ENCODE measurements around the gene MAP4K2.

The MAP4K2 gene

DNA sequence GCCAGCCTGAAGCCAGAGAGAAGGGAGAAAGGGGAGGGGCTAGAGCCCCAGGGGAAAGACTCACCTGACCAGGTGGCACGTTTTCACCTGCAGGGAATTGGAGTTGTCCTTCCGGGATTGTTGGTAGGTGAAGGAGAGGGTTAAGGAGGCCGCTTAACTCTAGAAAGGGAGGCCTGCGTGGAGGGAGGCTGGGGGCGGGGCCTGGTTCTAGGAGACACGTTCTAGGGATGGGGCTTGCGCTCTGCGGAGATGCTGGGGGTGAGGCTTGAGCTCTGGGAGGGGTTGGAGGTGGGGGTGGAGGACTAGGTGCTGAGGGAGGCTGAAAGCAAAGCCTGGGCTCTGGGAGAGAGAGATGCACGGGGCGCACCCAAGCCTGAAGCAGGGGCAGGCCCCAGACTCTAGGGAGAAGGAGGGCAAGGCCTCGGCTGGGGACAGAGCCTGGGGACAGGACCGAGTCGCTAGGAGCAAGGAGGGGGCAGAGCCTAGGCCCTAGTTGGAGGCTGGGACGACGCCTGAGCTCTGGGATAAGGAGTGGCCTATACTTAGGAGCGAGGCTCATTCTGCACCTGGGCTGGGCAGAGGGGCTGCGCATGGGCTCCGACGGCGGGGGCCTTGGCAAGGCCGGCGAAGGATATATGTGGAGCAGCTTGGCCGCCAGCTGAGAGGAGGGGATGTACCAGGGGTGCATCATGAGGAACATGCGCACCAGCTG lies 61.5 kb downstream of the MAP4K2 start:
- peak overlapping the region; percentile 70 for H3K4me3 ChIP-seq (ENCODE audit: insufficient read depth, low read depth, low read length, poor library complexity, severe bottlenecking)
- peaks cover 25% of the 10 kb centered on the region for H3K4me1 ChIP-seq (ENCODE audit: control insufficient read depth, insufficient read depth, low read length, poor library complexity, severe bottlenecking)
- H3K9me3 ChIP-seq (ENCODE audit: control insufficient read depth, low read length) = no peaks in the 10 kb centered on the region
- DNase-seq = no peak
- no peaks in the 10 kb centered on the region for H3K27me3 ChIP-seq (replicated peaks; ENCODE audit: control insufficient read depth, insufficient read depth, low read length, poor library complexity, severe bottlenecking)
- H3K27ac ChIP-seq (ENCODE audit: insufficient read depth, low read length, poor library complexity, severe bottlenecking) = peak overlapping the region; percentile 98
- peaks cover 48% of the 10 kb centered on the region for H3K36me3 ChIP-seq (ENCODE audit: control insufficient read depth, insufficient read depth, low read length)

DNA sequence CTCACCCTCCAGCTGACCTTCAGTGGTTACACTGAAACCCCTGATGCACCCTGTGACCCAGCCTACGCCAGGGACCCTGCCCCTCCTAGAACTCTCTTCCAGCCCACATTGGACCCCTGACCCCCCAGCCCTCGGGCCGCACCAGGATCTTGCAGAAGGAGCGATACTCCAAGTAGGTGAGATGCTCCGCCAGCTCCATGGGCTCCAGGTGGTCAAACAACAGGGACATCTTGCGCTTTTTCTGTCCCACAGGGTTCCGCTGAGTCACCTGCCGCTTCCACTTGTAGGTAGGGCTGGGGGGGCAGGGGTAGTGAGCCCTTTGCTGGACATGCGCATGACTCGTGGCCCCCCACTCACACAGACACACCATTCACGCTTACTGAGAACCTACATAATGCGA lies 63.1 kb downstream of the MAP4K2 start:
- Histone ChIP-seq H3K4me1 (ENCODE audit: control insufficient read depth, insufficient read depth, low read length, poor library complexity, severe bottlenecking) (peaks cover 12% of the 10 kb centered on the region), H3K27ac (ENCODE audit: insufficient read depth, low read length, poor library complexity, severe bottlenecking) (no peak overlapping the region), H3K27me3 (replicated peaks; ENCODE audit: control insufficient read depth, insufficient read depth, low read length, poor library complexity, severe bottlenecking) (no peaks in the 10 kb centered on the region), H3K36me3 (ENCODE audit: control insufficient read depth, insufficient read depth, low read length) (peaks cover 65% of the 10 kb centered on the region), H3K9me3 (ENCODE audit: control insufficient read depth, low read length) (no peaks in the 10 kb centered on the region), H3K4me3 (ENCODE audit: insufficient read depth, low read depth, low read length, poor library complexity, severe bottlenecking) (no peak overlapping the region)
- DNase-seq = no peak

DNA sequence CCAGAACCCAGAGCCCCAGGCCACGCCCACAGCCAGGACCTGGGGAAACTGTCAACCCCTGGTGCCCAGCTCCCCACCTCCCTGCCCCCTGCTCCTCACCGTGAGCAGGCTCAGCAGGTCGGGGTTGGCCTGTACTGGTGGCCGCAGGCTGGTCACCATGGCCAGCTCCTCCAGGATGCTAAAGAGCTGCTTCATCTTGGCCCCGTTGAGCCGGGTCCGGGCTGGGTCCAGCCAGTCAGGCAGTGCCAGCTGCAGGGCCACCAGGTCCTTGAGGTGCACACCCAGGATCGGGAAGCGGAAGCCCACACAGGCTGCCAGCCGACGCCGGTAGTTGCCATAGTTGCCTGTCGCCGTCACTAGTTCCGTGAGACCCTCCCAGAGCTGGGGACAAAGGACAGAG lies 66.4 kb downstream of the MAP4K2 start:
- Histone ChIP-seq H3K4me3 (ENCODE audit: insufficient read depth, low read depth, low read length, poor library complexity, severe bottlenecking) (no peak overlapping the region), H3K27ac (ENCODE audit: insufficient read depth, low read length, poor library complexity, severe bottlenecking) (peak overlapping the region; percentile 32), H3K4me1 (ENCODE audit: control insufficient read depth, insufficient read depth, low read length, poor library complexity, severe bottlenecking) (peaks cover 2% of the 10 kb centered on the region), H3K36me3 (ENCODE audit: control insufficient read depth, insufficient read depth, low read length) (peaks cover 84% of the 10 kb centered on the region), H3K27me3 (replicated peaks; ENCODE audit: control insufficient read depth, insufficient read depth, low read length, poor library complexity, severe bottlenecking) (no peaks in the 10 kb centered on the region), H3K9me3 (ENCODE audit: control insufficient read depth, low read length) (no peaks in the 10 kb centered on the region)
- DNase-seq = no peak

DNA sequence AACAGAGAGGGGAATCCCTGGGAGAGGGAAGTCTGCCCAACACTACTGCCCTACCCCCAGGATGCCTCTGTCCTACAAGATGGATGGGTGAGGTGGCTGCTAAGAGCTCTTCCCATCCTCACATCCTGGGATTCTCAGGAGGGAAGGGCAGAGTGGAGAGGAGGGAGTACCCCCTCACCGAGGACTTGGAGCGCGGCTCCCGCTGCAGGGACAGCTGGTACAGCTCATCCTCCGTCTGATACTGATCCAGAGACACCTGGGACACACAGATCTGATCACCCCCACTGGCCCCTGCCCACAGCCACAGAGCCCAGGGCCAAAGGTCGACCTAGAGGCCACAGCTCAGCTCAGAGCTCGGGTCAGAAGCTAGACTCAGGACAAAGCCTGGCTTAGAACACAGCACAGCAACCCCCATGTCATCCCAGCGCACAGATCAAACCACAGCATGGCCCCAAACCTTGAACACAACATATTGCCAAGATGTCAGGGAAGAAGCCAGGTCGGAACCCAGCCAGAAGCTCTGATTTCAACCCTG lies 67.2 kb downstream of the MAP4K2 start:
- no peaks in the 10 kb centered on the region for H3K9me3 ChIP-seq (ENCODE audit: control insufficient read depth, low read length)
- no peaks in the 10 kb centered on the region for H3K27me3 ChIP-seq (replicated peaks; ENCODE audit: control insufficient read depth, insufficient read depth, low read length, poor library complexity, severe bottlenecking)
- H3K36me3 ChIP-seq (ENCODE audit: control insufficient read depth, insufficient read depth, low read length) = peaks cover 81% of the 10 kb centered on the region
- H3K27ac ChIP-seq (ENCODE audit: insufficient read depth, low read length, poor library complexity, severe bottlenecking) = no peak overlapping the region
- DNase-seq = no peak
- no peaks in the 10 kb centered on the region for H3K4me1 ChIP-seq (ENCODE audit: control insufficient read depth, insufficient read depth, low read length, poor library complexity, severe bottlenecking)
- no peak overlapping the region for H3K4me3 ChIP-seq (ENCODE audit: insufficient read depth, low read depth, low read length, poor library complexity, severe bottlenecking)

Measured in effector memory CD4-positive, alpha-beta T cell (primary cell).